Measurements from ENCODE around the gene CHURC1. TPM values are rescaled to one million over a fixed set of nuclear protein-coding genes. Genes with fewer than 3 reads are reported as not detected.

CHURC1 gene
- total and polyA plus RNA-seq, 2 of the 8 experiments (the other 6 are each of a cell fraction or from before 2014, with no cell fraction given), result 50.2 to 59.3 TPM

DNA sequence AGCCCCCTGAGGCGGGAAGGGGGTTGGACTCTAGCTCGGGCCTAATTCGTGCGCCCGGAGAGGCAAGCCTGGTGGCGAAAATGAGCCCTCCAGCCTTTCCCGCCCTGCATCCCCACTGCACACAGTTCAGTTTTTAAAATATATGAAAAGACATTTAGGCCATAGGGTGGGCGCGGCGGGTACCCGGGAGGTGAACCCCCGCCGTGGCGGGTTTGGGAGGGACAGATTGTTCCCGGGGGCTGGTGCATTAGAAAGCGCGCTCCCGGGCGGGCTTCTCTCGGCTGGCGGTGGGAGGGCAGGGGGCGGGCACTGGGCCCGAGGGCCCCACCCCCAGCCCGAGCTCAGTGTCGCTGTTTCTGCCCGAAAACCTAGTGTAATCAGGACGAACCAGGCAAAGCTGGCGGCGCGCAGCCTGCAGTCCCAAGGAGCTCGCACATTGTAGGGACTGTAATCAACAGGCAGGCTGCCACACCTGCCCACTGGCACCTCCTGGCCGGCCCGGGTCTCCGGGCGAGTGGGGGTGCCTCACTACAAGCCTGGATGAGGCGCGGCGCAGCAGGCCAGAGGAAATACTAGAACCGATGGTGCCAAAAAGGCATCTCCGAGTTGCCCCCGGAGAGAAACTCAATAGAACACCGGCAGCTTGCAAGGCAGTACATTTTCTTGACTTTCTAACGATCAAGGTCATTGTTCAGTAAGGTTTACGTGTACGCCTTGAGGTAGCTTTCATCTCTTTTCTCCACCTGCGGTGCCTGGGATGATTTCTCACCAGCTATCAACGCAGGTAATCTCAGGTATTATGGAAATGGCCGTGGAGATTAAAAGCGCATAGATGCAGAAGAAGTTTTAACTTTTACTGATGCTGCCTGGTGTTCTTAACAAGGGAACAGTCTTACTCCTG is 33.8 kb upstream of the CHURC1 start (continued):
- TF ChIP-seq, protein P1, sequence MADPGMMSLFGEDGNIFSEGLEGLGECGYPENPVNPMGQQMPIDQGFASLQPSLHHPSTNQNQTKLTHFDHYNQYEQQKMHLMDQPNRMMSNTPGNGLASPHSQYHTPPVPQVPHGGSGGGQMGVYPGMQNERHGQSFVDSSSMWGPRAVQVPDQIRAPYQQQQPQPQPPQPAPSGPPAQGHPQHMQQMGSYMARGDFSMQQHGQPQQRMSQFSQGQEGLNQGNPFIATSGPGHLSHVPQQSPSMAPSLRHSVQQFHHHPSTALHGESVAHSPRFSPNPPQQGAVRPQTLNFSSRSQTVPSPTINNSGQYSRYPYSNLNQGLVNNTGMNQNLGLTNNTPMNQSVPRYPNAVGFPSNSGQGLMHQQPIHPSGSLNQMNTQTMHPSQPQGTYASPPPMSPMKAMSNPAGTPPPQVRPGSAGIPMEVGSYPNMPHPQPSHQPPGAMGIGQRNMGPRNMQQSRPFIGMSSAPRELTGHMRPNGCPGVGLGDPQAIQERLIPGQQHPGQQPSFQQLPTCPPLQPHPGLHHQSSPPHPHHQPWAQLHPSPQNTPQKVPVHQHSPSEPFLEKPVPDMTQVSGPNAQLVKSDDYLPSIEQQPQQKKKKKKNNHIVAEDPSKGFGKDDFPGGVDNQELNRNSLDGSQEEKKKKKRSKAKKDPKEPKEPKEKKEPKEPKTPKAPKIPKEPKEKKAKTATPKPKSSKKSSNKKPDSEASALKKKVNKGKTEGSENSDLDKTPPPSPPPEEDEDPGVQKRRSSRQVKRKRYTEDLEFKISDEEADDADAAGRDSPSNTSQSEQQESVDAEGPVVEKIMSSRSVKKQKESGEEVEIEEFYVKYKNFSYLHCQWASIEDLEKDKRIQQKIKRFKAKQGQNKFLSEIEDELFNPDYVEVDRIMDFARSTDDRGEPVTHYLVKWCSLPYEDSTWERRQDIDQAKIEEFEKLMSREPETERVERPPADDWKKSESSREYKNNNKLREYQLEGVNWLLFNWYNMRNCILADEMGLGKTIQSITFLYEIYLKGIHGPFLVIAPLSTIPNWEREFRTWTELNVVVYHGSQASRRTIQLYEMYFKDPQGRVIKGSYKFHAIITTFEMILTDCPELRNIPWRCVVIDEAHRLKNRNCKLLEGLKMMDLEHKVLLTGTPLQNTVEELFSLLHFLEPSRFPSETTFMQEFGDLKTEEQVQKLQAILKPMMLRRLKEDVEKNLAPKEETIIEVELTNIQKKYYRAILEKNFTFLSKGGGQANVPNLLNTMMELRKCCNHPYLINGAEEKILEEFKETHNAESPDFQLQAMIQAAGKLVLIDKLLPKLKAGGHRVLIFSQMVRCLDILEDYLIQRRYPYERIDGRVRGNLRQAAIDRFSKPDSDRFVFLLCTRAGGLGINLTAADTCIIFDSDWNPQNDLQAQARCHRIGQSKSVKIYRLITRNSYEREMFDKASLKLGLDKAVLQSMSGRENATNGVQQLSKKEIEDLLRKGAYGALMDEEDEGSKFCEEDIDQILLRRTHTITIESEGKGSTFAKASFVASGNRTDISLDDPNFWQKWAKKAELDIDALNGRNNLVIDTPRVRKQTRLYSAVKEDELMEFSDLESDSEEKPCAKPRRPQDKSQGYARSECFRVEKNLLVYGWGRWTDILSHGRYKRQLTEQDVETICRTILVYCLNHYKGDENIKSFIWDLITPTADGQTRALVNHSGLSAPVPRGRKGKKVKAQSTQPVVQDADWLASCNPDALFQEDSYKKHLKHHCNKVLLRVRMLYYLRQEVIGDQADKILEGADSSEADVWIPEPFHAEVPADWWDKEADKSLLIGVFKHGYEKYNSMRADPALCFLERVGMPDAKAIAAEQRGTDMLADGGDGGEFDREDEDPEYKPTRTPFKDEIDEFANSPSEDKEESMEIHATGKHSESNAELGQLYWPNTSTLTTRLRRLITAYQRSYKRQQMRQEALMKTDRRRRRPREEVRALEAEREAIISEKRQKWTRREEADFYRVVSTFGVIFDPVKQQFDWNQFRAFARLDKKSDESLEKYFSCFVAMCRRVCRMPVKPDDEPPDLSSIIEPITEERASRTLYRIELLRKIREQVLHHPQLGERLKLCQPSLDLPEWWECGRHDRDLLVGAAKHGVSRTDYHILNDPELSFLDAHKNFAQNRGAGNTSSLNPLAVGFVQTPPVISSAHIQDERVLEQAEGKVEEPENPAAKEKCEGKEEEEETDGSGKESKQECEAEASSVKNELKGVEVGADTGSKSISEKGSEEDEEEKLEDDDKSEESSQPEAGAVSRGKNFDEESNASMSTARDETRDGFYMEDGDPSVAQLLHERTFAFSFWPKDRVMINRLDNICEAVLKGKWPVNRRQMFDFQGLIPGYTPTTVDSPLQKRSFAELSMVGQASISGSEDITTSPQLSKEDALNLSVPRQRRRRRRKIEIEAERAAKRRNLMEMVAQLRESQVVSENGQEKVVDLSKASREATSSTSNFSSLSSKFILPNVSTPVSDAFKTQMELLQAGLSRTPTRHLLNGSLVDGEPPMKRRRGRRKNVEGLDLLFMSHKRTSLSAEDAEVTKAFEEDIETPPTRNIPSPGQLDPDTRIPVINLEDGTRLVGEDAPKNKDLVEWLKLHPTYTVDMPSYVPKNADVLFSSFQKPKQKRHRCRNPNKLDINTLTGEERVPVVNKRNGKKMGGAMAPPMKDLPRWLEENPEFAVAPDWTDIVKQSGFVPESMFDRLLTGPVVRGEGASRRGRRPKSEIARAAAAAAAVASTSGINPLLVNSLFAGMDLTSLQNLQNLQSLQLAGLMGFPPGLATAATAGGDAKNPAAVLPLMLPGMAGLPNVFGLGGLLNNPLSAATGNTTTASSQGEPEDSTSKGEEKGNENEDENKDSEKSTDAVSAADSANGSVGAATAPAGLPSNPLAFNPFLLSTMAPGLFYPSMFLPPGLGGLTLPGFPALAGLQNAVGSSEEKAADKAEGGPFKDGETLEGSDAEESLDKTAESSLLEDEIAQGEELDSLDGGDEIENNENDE (IDR thresholded peaks at IDR 0.05; ENCODE audit: insufficient replicate concordance, low read length), result no peak
